Hematopoietic multipotent progenitor cell treated with erythropoietin and hydrocortisone succinate and interleukin-3 and kit ligand, for 15 days (in vitro differentiated cells): ENCODE data around the gene IGSF9.

Experiments used
- DNase-seq: peaks from one replicate; pipeline ENCODE4 v3.0.0-alpha.2; 2015; ENCODE audit warnings: low spot score

Gene IGSF9

DNA sequence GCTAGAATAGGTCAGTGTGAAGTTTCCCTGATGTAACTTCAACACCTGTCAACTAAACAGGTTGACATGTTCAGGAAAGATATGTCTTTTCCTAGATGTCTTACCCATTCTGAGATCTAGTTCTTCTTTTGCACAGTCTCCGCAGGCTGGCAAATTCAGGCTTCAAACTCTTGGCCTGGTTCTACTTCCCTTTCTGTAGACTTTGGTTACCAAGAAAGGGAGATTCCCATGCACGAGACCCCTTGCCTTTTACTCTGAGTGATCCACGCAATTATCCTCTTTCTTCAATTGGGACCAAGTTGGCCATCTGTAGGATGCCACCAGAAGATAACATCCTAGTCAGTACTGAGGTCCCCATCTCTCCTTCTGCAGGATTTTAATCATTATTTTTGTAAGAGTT is 47.5 kb downstream of the IGSF9 start:
- no peak for DNase-seq

DNA sequence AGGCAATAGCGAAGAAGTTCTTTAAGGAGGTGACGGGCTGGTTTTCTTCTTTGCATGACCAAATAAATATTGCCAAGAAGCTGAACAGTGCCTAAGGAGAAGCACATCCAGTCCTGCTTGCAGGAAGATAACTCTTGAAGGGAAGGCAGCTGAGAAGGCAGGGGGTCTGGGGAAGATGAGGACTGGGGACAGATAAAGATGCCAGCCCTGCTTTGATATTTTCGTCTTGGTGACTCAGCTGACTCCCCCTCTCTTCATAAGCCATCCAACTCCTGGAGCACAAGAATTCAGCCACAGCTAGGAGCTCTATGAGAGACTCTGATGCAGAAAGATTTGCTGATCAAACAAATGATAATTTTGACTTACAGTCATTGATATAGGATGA is 48.9 kb downstream of the IGSF9 start:
- no peak for DNase-seq

DNA sequence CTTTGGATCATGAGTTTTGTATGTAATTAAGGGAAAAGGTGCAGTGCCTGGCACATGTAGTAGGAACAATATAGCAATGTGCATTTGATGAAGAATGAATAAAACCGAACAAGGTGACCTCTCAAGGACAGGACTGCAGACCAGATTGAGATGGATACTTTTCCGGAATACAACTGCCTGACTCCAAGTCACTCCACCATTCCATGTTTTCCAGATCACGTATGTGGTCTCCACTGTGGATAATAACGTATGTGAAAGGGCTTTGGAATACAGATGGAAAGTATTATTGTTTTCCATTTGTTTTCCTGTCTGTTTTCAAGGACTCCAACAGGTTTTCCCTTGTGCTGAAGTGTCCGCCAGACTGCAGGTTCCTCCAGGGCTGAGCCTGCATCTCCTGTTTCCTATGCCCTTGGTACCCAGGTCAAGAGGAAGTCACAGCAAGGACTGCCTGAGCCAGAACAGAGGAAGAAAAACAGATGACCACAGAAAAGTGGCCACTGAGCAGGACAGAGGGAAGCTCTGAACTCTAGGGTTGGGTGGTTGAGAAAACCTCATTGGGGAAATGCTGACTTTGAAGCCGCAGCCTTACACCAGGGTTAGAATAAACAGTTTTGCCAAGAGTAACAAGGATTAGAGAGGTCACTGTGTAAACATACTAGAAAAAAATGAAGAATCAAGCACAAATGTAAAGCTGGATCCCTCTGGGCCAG is 49.4 kb downstream of the IGSF9 start:
- DNase-seq, result no peak

DNA sequence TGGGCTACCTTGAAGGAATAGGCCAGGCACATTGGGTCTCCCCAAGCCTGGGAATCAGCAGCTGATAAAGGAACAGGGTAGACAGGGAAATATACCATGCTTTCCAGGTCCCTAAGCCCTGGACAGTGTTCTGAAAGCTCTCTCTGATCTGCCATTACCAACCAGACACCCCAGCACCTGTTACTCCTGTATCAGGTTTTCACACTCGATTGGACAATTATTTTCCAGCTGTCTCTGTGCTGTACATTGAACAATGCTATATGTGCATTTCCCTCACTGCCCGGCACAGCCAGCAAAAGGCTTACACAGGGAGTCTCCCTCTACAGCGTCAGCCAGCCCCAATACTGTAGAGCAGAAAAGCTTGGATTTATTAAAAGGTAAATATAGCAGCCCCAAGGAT is 50.1 kb downstream of the IGSF9 start:
- no peak for DNase-seq

DNA sequence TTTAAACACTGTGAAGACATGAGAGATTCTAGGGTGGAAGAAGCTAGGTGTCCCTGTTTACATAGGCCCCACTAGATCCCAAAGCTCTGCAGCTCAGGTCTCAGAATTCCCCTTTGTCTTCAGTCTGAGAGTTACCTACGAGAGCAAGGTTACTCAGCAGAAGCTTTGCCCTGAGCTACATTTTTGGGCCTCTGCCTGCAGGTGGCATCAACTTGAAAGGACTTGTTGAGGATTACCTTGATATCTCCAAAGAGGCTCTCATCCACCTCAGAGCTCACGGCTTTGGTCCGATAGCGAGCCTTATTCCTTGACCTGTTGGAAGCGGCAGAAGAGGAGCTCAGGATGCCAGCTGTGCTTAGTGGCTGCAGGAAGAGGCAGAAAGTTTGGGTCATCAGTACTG is 52.5 kb downstream of the IGSF9 start:
- no peak for DNase-seq

DNA sequence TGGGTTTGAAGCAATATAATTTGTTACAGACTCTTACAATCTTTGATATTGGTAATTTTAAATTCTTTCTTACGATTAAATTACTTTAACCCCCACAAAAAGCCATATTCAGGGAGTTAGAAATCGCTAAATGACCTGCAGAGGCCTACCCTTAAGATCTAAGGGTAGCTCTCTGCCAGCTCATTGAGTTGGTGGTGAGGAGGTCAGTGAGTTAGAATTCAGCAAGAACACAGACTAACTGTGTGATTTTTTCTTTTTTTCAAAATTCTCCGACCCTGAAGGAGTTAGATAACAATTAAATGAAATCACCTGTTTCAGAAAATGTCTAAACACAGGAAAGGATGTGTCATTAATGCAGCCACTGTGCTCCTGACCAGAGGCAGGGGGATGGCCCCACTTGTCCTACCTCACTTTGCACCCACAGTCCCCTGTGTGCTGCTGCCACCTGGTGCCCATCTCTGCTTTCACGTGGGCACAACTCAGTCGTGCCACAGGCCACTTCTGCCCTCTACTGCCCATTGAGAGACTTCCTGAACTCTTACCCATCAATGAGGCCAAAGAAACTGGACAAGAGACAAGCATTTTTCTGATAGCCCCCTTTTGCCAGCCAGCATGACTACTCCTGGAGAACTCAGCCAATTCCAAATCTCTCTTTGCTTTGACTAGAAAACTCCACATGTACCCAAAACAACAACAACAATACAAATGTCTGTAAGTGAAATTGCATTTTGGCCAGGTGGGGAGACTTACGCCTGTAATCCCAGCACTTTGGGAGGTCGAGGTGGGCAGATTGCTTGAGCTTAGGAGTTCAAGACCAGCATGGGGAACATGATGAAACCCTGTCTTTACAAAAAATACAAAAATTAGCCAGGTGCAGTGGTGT is 53.9 kb downstream of the IGSF9 start:
- DNase-seq, result peak; percentile 83

DNA sequence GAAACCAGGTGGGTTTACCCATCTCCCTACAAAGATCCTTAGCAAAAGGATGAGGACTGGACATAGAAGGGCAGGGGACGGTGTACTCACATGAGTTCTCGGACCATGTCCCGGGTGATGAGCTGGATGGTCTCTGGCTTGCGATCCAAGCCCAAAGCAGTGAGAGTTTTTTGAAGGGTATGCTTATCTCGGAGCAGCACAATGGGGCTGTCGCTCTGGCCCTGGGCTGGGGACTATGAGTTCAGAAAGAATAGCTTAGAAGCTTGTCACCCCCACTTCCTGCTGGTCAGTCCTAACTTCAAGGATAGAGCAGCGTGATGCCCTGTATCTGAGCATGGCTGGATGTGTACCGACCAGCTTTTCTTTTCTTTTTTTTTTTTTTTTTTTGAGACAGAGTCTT is 55.0 kb downstream of the IGSF9 start:
- DNase-seq, result no peak

DNA sequence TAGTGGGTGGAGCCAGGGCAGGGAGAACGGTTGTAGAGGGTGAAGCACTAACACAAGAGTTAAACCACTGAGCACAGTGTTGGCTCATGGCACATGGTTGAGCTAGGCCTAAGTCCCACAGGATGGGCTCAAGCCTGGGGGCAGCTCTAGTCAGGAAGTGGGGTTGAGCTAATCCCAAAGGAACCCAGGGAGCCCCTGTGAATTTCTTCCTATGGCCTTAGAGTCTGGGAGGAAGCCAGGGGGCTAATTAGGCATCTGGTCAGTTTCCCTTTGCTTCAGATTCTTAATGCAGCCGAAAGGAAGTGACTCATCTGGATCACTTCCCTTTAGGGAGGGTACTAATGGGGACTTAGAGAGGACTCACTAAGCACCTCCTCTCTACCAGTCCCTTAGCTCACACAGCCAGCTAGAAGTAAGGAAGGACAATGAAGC is 55.6 kb downstream of the IGSF9 start:
- no peak for DNase-seq

DNA sequence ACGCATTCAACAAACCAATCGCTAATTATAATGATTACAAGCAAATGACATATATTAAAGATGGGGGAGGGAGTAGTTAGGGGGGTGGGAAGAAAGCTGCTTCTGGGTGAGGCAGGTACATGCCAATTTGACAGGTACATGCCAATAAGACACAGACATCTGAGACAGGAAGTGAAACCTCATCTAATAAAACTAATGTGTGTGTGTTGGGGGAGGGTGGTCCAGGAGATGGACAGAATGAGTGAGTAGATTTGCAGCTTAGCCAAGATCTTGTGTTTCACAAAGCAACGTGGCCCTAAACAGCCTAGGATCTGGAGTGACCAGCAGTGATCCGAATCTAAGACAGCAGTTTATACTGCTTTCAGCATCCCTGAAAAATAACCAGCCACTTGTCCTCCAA is 56.2 kb downstream of the IGSF9 start:
- DNase-seq, result no peak

DNA sequence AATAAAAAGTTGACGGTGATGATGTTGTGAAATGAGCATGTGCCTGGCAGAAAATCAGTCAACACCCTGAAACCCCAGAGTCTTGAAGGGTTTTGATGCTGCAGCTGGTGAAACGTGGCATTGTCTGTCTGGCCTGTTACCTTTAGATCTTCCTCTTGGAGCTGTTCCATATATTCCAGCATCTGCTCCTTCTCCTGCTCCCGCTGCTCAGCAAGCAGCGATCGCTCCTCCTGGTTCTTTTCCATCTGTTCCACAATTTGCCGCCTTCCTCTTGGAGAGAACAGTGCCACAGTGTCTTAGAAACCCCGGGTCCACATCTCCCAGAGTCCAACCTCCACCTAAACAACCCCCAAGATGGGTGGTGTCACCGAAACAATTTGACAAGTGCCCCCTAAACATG is 61.1 kb downstream of the IGSF9 start:
- DNase-seq, result no peak

DNA sequence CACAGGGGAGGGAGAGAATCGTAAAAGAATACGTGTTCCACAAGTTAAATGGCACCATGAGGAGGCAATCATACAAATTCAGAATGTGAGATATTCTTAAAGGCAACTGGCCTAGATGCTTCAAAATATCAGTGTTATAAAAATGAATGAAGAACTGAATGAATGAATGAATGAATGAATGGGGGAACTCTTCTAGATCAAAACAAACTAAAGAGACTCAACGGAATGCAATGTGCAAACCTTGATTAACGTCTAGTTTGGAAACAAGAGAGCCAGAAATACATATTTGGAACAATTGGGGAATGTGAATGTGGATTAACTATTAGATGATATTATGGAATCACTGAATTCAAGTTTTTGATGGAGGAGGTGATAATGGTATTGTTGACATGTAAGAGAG is 62.3 kb downstream of the IGSF9 start:
- no peak for DNase-seq

DNA sequence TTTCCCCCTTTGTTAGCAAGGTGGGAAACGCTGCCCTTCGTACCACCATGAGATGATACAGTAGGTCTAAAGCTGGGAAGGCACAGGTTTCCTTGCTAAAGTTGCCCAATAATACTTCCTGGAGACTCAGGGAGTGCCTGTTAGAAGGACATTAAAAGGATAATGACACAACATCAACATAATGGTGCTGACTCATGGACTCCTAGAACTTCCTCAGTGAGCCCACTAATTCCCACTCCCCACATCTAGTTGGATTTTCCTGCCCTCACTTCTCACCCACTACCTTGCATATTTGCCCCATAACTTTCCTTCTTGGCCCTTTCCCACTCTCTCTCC is 62.9 kb downstream of the IGSF9 start:
- no peak for DNase-seq

DNA sequence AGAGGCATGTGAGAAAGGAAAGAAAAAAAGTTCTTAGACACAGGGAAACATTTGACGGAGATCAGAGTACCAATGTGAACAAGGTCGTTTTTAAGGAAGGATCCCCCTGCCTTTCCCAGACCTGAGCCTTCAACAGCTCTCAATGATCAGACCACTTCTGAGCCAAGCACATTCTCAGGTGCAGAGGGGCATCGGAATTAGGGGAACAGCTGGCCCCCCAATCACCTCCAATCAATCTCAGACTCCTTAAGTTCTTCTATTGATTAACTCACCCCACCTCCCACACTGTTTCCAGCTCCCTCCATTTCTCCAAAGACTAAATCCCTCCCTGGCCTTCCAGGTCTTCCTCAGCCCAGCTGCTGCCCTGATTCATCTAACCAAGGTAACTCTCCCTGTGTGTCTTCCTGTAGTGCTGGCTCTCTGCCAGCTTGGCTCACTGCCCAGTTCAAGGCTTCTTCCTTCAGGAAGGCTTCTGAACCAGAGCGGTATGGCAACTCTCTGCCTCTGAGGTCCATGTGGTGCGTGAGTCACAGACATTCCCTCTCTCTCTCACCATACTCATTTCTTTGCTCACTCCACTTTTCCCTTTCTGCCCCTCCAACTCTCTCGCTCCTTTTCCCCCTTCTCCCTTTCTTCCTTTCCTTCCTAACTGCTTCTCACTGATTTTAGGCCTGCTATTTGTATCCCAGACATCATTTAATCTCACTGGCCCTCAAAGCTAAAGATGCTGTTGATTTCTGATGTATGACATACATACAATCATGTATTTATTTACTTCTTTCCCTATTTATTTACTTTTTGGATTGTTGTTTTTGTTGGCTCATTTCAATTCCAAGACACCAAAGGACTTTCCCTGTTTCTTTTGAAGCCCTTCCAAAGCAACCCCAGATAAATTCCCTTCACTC is 63.5 kb downstream of the IGSF9 start:
- DNase-seq, result peak; percentile 51

DNA sequence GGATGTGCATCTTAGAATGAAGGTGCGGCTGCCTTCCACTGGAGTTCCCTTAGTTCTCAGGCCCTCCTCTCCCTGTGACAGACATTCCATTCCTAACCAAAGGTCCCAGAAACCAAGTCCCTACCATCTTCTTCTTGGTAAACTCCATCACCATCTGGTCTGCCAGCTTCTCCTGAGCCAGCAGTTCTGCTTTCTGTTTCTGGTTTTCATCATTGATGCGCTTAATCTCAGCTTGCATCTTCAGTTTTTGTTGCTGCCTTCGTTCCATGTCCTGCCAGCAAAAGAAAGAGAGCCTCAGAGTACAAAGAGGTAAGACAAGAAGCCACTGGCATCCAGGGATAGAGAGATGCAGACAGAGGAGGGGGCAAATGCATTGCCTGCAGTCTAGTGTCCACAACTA is 65.0 kb downstream of the IGSF9 start:
- DNase-seq, result no peak

DNA sequence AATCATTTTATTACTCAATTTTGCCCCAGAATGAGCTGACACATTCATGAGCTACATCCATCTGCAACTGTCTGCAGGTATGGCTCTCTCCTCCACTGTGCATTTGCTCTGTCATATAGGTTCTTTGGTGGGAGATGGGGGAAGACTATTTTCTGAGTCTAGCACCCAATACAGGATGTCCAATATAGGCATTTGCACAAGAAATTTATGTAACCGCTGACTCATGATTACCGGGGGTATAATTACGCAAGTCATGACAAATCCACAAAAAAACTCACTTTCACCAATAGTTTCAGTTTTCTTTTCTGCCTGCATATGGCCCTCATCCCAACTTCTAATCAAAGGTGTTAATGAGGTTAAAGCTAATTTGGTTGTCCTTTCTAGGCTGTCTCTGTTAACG is 65.4 kb downstream of the IGSF9 start:
- DNase-seq, result peak; percentile 62

DNA sequence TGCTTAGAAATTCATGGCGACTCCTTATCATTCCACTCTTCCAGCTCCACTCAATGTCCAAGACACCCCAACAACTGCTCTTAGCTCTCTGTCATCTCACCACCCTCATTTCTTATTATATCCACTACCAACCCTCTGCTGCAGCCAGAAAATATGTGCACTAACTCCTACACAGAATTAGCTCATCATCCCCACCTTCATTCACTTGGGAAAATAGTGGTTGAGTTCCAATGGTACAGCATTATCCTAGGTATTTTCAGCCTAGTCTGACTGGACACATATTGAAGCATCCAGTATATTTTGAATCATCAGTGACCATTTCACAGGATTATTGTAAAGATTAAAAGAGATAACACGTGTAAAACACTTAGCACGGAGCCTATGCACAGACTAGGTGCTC is 66.3 kb downstream of the IGSF9 start:
- DNase-seq, result no peak

DNA sequence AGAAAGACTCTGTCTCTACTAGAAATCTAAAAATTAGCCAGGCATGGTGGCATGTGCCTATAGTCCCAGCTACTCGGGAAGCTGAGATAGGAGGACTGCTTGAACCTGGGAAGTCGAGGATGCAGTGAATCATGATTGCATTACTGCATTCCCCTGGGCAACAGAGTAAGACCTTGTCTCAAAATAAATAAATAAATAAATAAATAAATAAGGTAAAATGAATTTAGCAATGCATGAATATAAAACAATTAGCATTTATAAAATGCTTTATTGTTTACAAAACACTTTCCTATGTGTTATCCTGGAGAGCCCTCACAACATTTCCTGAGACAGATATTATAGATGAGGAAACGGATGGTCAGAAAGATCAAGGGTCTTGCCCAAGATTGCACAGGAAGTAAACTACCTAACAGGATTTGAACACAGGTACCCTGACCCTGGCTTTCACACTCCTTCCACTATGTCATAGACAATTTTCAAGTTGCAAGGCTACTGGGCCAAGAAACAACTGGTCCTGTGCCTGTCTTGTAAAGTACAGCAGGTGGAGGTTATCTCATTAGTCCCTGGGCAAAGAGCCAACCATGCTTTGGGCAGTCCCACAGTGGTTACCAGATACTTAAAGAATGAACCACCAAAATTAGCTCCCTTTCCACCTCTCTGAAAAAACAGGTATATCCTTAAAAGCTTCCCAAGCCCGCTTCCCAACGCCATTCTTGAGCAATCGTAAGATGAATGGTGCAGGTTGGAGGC is 67.5 kb downstream of the IGSF9 start:
- DNase-seq, result peak; percentile 16
